ENCODE data around the gene DHX8. TPM values are rescaled to one million over a fixed set of nuclear protein-coding genes. Genes with fewer than 3 reads are reported as not detected.
"Not testable (repeated sequence)": the region's sequence is repeated elsewhere in the genome, so short reads cannot be mapped to it uniquely, and the experiment has no call there.

The DHX8 gene
- total RNA-seq, 1 experiment from 2014 or later: 23.7 TPM

DNA sequence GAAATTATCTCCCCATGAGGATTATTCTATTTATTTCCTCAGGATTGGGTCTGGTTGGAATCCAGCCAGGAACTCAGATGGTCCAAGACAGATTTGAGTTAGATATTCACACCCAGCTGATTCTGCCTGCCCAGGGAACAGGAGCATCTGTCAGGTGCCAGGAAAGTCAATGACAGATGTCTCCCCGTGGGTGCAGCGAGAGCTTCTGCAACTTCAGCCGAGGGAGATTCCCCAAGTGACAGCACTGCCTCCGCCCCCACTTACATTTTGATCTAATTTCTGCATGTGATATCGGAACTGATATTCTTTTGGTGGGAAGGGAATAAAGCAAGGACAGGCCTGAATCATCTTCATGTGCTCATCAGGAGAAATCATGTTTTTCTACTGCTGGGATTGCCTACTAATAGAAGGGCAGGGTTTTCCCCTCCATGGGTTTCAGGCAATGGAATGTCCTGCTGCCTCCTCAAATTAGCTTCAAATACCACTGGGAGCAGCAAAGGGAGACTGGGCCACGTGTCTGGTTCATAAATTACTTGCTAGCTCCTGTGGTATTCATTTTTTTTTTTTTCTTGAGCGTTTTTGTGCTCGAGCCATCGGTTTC, 15.7 kb upstream of the DHX8 start:
- Histone ChIP-seq H3K9me3 (ENCODE audit: low read length) (no peaks in the 10 kb centered on the region), H2AFZ (ENCODE audit: low read length) (no peak overlapping the region), H3K9me2 (replicated peaks; ENCODE audit: insufficient read depth, low read length) (no peaks in the 10 kb centered on the region), H3K27ac (ENCODE audit: low read length) (no peak overlapping the region), H3K36me3 (ENCODE audit: insufficient read depth, low read length) (no peaks in the 10 kb centered on the region), H3K4me3 (ENCODE audit: low read length) (no peak overlapping the region), H3K4me1 (ENCODE audit: low read length) (no peaks in the 10 kb centered on the region), H3K79me2 (ENCODE audit: low read length) (no peaks in the 10 kb centered on the region), H3K9ac (ENCODE audit: low read length) (no peak overlapping the region), H3K27me3 (ENCODE audit: low read length) (no peaks in the 10 kb centered on the region), H3K4me2 (ENCODE audit: low read depth, low read length, poor library complexity, severe bottlenecking) (no peak overlapping the region), H4K20me1 (ENCODE audit: insufficient read depth, low read depth, low read length) (no peaks in the 10 kb centered on the region)
- peak; percentile 23 for DNase-seq

DNA sequence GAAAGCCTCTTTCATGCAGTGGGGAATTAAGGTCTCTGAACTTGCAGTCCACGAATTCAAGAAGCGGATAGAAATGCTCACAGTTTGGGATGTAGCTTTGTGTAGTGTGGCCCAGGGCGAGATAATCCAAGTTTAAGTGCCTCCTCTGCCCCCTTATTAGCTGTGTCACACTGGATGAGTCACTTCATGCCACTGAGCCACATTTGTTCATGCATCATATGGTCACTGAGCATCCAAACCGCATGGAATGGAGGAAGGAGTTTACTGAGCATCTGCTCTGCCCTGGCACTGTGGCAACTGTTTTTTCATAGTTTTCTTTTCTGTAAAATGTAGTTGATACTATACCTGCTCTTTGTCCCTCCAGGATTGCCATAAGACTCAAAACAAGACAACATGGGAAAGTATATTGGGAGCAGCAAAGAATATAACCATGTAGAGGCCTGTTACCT, 15.1 kb upstream of the DHX8 start:
- H4K20me1 ChIP-seq (ENCODE audit: insufficient read depth, low read depth, low read length): no peaks in the 10 kb centered on the region
- H2AFZ ChIP-seq (ENCODE audit: low read length): no peak overlapping the region
- H3K27ac ChIP-seq (ENCODE audit: low read length): no peak overlapping the region
- no peaks in the 10 kb centered on the region for H3K9me2 ChIP-seq (replicated peaks; ENCODE audit: insufficient read depth, low read length)
- no peak overlapping the region for H3K4me3 ChIP-seq (ENCODE audit: low read length)
- DNase-seq: peak; percentile 37
- no peaks in the 10 kb centered on the region for H3K27me3 ChIP-seq (ENCODE audit: low read length)
- no peaks in the 10 kb centered on the region for H3K4me1 ChIP-seq (ENCODE audit: low read length)
- H3K36me3 ChIP-seq (ENCODE audit: insufficient read depth, low read length): no peaks in the 10 kb centered on the region
- no peak overlapping the region for H3K4me2 ChIP-seq (ENCODE audit: low read depth, low read length, poor library complexity, severe bottlenecking)
- no peaks in the 10 kb centered on the region for H3K79me2 ChIP-seq (ENCODE audit: low read length)
- H3K9ac ChIP-seq (ENCODE audit: low read length): no peak overlapping the region
- no peaks in the 10 kb centered on the region for H3K9me3 ChIP-seq (ENCODE audit: low read length)

DNA sequence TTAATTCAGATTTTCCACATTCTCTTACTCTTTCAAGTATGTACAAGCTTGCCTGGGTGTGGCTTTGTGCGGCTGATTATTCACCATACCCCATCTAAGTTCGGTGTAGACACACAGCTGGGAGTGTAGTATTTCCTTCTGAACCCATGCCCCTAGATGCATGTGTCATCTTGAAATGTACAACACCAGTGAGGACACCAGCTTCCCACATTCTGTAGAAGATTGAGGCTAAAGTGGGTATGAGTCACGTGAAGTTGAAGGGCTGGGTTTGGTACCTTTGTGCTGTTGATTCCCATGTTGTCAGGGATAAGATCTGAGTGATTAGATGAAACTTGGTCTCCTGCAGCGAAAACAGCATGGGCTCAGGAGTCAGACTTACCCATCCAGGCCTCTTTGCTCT, 14.6 kb upstream of the DHX8 start:
- Histone ChIP-seq H4K20me1 (ENCODE audit: insufficient read depth, low read depth, low read length) (no peaks in the 10 kb centered on the region), H3K9ac (ENCODE audit: low read length) (no peak overlapping the region), H3K4me3 (ENCODE audit: low read length) (no peak overlapping the region), H3K9me2 (replicated peaks; ENCODE audit: insufficient read depth, low read length) (no peaks in the 10 kb centered on the region), H3K4me1 (ENCODE audit: low read length) (no peaks in the 10 kb centered on the region), H3K79me2 (ENCODE audit: low read length) (no peaks in the 10 kb centered on the region), H3K27me3 (ENCODE audit: low read length) (no peaks in the 10 kb centered on the region), H3K27ac (ENCODE audit: low read length) (no peak overlapping the region), H2AFZ (ENCODE audit: low read length) (no peak overlapping the region), H3K36me3 (ENCODE audit: insufficient read depth, low read length) (no peaks in the 10 kb centered on the region), H3K9me3 (ENCODE audit: low read length) (no peaks in the 10 kb centered on the region), H3K4me2 (ENCODE audit: low read depth, low read length, poor library complexity, severe bottlenecking) (no peak overlapping the region)
- DNase-seq: peak; percentile 37

DNA sequence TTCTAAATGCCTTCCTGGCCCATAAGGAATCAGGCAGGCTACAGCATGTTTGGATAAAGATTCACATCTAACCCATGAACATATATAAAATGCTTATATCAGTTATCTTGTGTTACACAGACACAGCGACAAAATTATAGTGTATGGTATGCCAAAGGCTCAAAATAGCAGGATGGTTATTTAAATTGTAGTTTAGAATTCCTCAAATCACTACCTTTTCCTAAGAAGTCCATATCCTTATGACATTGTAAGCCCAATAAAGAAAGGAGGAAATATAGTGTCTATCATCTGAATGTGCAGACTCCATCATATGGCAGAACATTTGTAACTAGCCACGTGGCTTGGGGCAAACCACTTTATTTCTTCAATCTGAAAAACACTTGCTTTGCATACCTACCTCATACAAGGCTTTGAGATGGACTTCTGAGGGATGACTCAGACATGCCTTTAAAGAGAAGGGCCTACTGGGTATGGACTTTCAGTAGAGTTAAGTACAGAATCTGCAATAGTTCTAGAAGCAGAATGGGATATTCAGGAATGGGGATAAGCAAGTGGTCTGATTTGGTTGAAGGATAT, 12.1 kb upstream of the DHX8 start:
- Histone ChIP-seq H3K9me2 (replicated peaks; ENCODE audit: insufficient read depth, low read length) (no peaks in the 10 kb centered on the region), H3K27ac (ENCODE audit: low read length) (no peak overlapping the region), H3K79me2 (ENCODE audit: low read length) (no peaks in the 10 kb centered on the region), H3K27me3 (ENCODE audit: low read length) (no peaks in the 10 kb centered on the region), H3K4me1 (ENCODE audit: low read length) (no peaks in the 10 kb centered on the region), H4K20me1 (ENCODE audit: insufficient read depth, low read depth, low read length) (no peaks in the 10 kb centered on the region), H3K4me3 (ENCODE audit: low read length) (no peak overlapping the region), H3K4me2 (ENCODE audit: low read depth, low read length, poor library complexity, severe bottlenecking) (no peak overlapping the region), H3K36me3 (ENCODE audit: insufficient read depth, low read length) (no peaks in the 10 kb centered on the region), H2AFZ (ENCODE audit: low read length) (0 out of 2 replicates have a peak overlapping the region, but pooled peaks have one; percentile 7), H3K9ac (ENCODE audit: low read length) (no peak overlapping the region), H3K9me3 (ENCODE audit: low read length) (no peaks in the 10 kb centered on the region)
- DNase-seq: peak; percentile 11

DNA sequence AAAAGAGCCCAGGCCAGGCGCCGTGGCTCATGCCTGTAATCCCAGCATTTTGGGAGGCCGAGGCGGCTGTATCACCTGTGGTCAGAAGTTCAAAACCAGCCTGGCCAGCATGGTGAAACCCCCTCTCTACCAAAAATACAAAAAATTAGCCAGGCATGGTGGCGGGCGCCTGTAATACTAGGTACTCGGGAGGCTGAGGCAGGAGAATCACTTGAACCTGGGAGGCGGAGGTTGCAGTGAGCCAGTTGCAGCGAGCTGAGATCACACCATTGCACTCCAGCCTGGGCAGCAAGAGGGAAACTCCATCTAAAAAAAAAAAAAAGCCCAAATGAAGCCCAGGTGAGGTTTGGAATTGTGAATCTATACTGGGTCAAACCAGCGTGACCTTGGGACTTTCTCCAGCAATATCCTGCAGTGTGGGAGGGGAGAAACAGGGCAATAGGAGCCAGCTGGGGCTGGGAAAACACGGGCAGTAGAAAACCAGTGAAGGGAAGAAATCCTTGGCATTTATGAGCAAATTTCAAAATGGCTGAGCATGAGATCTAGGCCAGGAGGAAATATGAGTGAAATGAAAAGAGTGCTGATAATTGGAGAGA, 8.2 kb upstream of the DHX8 start:
- DNase-seq: no peak
- Histone ChIP-seq H3K9ac (ENCODE audit: low read length) (no peak overlapping the region), H4K20me1 (ENCODE audit: insufficient read depth, low read depth, low read length) (no peaks in the 10 kb centered on the region), H3K27ac (ENCODE audit: low read length) (no peak overlapping the region), H3K4me3 (ENCODE audit: low read length) (no peak overlapping the region), H3K79me2 (ENCODE audit: low read length) (no peaks in the 10 kb centered on the region), H3K4me2 (ENCODE audit: low read depth, low read length, poor library complexity, severe bottlenecking) (no peak overlapping the region), H3K9me2 (replicated peaks; ENCODE audit: insufficient read depth, low read length) (no peaks in the 10 kb centered on the region), H3K9me3 (ENCODE audit: low read length) (no peaks in the 10 kb centered on the region), H3K27me3 (ENCODE audit: low read length) (no peaks in the 10 kb centered on the region), H3K36me3 (ENCODE audit: insufficient read depth, low read length) (no peaks in the 10 kb centered on the region), H3K4me1 (ENCODE audit: low read length) (no peaks in the 10 kb centered on the region), H2AFZ (ENCODE audit: low read length) (peak overlapping the region; percentile 36; the same call in 1 of the 2 replicates)

DNA sequence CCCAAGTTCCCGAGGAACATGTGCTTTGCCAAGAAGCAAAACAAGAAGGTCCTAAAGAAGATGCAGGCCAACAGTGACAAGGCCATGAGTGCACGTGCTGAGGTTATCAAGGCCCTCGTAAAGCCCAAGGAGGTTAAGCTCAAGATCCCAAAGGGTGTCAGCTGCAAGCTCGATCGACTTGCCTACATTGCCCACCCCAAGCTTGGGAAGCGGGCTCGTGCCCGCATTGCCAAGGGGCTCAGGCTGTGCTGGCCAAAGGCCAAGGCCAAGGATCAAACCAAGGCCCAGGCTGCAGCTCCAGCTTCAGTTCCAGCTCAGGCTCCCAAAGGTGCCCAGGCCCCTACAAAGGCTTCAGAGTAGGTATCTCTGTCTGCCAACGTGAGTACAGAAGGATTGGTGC, 7.5 kb upstream of the DHX8 start:
- not testable (repeated sequence) for H3K9ac ChIP-seq (ENCODE audit: low read length); H3K79me2 ChIP-seq (ENCODE audit: low read length); H4K20me1 ChIP-seq (ENCODE audit: insufficient read depth, low read depth, low read length); H3K27me3 ChIP-seq (ENCODE audit: low read length); H3K4me3 ChIP-seq (ENCODE audit: low read length); H3K36me3 ChIP-seq (ENCODE audit: insufficient read depth, low read length); H3K9me2 ChIP-seq (replicated peaks; ENCODE audit: insufficient read depth, low read length); DNase-seq; H3K4me2 ChIP-seq (ENCODE audit: low read depth, low read length, poor library complexity, severe bottlenecking); H3K9me3 ChIP-seq (ENCODE audit: low read length); H3K27ac ChIP-seq (ENCODE audit: low read length); H3K4me1 ChIP-seq (ENCODE audit: low read length)
- peak overlapping the region; percentile 36; the same call in 1 of the 2 replicates for H2AFZ ChIP-seq (ENCODE audit: low read length)

DNA sequence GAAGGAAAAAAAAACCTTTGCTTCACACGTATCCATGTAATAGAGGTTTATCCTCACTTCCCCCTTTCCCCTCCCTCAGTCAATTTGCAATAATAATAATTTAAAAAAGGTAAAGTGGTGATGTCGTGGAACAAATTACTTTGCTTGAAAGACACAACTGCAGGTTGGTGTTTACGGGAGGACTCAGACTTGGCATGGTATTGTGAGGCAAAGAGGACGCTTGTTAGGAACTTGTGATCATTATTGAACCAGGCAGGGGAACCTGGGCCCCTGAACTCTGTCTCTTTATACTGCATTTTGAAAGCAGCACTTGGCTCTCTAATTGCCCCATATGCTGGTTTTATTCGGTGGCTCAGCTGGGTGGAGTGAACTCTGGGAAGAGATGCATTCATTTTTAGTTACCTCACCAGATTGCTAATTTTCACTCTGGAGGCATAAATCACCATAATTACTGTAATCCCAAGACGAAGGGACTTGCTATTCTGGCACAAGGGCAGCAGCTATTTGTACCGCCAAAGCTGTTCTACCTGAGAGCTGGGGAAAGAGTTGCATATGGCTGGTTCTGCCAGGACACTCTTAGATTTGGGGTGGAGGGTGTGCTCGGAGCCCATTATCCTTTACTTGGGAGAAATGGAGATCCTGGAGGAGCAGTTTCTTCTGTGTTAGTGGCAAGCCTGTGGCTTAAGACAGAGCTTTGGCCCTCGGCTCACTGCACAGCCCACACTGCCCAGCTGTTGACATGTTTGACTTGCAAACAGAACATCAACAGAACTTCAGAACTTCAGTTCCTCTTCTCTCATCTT, 5.7 kb upstream of the DHX8 start:
- Histone ChIP-seq H4K20me1 (ENCODE audit: insufficient read depth, low read depth, low read length) (no peaks in the 10 kb centered on the region), H3K27me3 (ENCODE audit: low read length) (no peaks in the 10 kb centered on the region), H3K4me3 (ENCODE audit: low read length) (no peak overlapping the region), H3K9me2 (replicated peaks; ENCODE audit: insufficient read depth, low read length) (no peaks in the 10 kb centered on the region), H3K27ac (ENCODE audit: low read length) (no peak overlapping the region), H3K79me2 (ENCODE audit: low read length) (no peaks in the 10 kb centered on the region), H2AFZ (ENCODE audit: low read length) (no peak overlapping the region), H3K9me3 (ENCODE audit: low read length) (no peaks in the 10 kb centered on the region), H3K4me2 (ENCODE audit: low read depth, low read length, poor library complexity, severe bottlenecking) (no peak overlapping the region), H3K9ac (ENCODE audit: low read length) (no peak overlapping the region), H3K4me1 (ENCODE audit: low read length) (peaks cover under 1% of the 10 kb centered on the region), H3K36me3 (ENCODE audit: insufficient read depth, low read length) (no peaks in the 10 kb centered on the region)
- DNase-seq: no peak

DNA sequence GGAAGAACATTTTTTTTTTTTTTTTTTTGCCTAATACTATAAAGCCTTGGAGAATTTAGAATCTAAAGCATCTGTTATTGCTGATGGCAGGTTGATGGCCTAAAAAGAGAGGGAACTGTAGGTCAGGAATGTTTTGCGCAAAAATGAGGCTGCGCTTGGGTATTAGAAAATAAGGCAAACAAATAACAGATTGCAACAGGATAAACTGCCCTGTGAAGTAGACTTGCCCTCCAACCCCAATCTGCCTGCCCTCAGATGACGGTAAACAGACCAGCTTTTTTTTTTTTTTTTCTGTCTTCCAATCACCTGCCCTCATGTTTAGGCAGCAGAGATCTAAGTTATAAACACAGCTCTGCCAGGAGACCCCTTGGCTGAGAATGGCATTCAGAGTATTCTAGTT, 3.8 kb upstream of the DHX8 start:
- no peaks in the 10 kb centered on the region for H3K27me3 ChIP-seq (ENCODE audit: low read length)
- no peak overlapping the region for H2AFZ ChIP-seq (ENCODE audit: low read length)
- H3K9me3 ChIP-seq (ENCODE audit: low read length): no peaks in the 10 kb centered on the region
- H3K9me2 ChIP-seq (replicated peaks; ENCODE audit: insufficient read depth, low read length): no peaks in the 10 kb centered on the region
- no peaks in the 10 kb centered on the region for H3K36me3 ChIP-seq (ENCODE audit: insufficient read depth, low read length)
- no peak overlapping the region for H3K4me3 ChIP-seq (ENCODE audit: low read length)
- H3K4me2 ChIP-seq (ENCODE audit: low read depth, low read length, poor library complexity, severe bottlenecking): no peak overlapping the region
- H3K27ac ChIP-seq (ENCODE audit: low read length): no peak overlapping the region
- H3K79me2 ChIP-seq (ENCODE audit: low read length): peaks cover 11% of the 10 kb centered on the region
- peaks cover 9% of the 10 kb centered on the region for H3K4me1 ChIP-seq (ENCODE audit: low read length)
- no peak for DNase-seq
- H3K9ac ChIP-seq (ENCODE audit: low read length): no peak overlapping the region
- no peaks in the 10 kb centered on the region for H4K20me1 ChIP-seq (ENCODE audit: insufficient read depth, low read depth, low read length)
